Measurements from ENCODE around the gene TMTC2.

- TF ChIP-seq CTCF (IDR thresholded peaks at IDR 0.05), result no peak
- no peak for TF ChIP-seq POLR2A (IDR thresholded peaks at IDR 0.05)
Measured at GRCh38 chr12:82858534-82858917, 171.8 kb downstream of the TMTC2 start.
